ENCODE data around the gene CBR3. TPM values are rescaled to one million over a fixed set of nuclear protein-coding genes. Genes with fewer than 3 reads are reported as not detected.

CBR3 gene
- total RNA-seq, 1 experiment from 2014 or later: 8.3 TPM

GRCh38 chr21:36195613-36196012 is 60.7 kb downstream of the CBR3 start:
- no peak for DNase-seq
- Histone ChIP-seq H3K4me3 (ENCODE audit: insufficient read depth, low read depth, low read length) (no peak overlapping the region), H3K27me3 (ENCODE audit: control insufficient read depth, insufficient read depth, low read length) (no peaks in the 10 kb centered on the region), H3K36me3 (replicated peaks; ENCODE audit: control insufficient read depth, insufficient read depth, low read length) (no peaks in the 10 kb centered on the region)

Other genes with a start within 250 kb of the CBR3 start
- 13.8 and 14.7 TPM in 2 replicates for gene SETD4, start 74.6 kb upstream of the CBR3 start, total RNA-seq (2014; rRNA removed; shearing (Covaris generic))
- gene CBR1, start 65.1 kb upstream of the CBR3 start, total RNA-seq (2014; rRNA removed; shearing (Covaris generic)): 95.3 and 129 TPM in 2 replicates
- 0.90 and 5.0 TPM in 2 replicates for gene DOP1B, start 21.7 kb downstream of the CBR3 start, total RNA-seq (2014; rRNA removed; shearing (Covaris generic))
- gene MORC3, start 185.1 kb downstream of the CBR3 start, total RNA-seq (2014; rRNA removed; shearing (Covaris generic)): 15.3 and 24.9 TPM in 2 replicates

All from H7 (cell line).